Fibroblast of skin of scalp (primary cell): ENCODE results near the gene NOX5.

Source experiments
- DNase-seq: peaks from one replicate; pipeline ENCODE4 v3.0.0-alpha.2; 2013

The NOX5 gene

DNA sequence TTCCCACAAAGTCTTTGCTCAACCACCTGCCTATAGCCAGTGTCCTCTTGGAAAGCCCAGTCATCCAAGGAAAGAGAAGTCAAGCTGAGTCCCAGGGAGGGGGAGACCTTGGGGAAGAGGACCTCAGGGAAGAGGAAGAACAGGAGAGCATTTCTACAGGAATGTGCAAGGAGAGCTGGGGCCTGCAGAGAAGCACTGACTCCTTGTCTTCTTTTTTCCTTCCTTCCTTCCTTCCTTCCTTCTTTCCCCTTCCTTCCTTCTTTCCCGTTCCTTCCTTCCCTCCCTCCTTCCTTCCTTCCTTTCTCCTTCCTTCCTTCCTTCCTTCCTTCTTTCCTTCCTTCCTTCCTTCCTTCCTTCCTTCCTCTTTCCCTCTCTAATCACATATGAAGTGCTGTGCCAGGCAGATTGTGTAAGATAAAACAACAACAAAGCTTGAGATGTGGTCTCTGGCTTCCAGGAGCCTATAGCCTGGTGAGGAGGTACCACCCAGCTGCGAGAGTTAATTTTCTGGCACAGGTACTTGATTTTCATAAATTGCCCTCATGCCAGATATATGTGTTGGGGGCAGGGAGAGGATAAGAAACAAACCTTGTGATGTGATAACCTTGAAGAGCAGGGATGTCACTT, 70.0 kb downstream of the NOX5 start:
- no peak for DNase-seq

DNA sequence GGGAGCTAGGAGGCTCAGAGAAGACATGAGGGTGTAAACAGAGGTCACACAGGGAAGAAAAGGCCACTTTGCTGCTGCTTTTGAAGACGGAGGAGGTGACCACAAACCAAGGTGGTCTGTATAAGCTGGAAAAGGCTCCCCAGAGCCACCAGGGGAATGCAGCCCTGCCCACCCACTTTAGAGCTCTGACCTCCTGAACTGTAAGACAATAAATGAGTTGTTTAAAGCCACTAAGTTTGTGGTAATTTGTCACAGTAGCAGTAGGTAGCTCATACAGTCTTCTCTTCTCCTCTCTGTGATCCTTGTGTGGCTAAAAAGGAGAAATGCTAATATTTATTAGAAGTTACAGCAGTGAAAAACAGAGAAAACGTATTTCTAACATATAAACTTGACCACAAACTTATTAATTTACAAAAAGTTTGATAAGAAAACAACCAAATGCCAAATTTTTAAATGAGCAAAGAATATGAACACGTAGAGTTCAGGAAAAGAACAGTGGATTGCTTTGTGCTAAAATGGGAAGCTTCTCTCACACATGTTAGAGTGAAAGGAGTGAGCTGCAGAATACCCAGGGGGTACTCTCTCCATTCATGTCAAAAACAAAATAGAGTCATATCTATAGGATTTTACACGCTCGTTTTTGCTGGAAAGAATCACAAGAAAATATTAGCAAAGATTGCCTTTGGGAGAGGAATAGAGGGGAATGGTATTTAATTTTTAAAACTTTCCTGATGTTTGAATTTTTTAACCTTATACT, 71.0 kb downstream of the NOX5 start:
- no peak for DNase-seq

DNA sequence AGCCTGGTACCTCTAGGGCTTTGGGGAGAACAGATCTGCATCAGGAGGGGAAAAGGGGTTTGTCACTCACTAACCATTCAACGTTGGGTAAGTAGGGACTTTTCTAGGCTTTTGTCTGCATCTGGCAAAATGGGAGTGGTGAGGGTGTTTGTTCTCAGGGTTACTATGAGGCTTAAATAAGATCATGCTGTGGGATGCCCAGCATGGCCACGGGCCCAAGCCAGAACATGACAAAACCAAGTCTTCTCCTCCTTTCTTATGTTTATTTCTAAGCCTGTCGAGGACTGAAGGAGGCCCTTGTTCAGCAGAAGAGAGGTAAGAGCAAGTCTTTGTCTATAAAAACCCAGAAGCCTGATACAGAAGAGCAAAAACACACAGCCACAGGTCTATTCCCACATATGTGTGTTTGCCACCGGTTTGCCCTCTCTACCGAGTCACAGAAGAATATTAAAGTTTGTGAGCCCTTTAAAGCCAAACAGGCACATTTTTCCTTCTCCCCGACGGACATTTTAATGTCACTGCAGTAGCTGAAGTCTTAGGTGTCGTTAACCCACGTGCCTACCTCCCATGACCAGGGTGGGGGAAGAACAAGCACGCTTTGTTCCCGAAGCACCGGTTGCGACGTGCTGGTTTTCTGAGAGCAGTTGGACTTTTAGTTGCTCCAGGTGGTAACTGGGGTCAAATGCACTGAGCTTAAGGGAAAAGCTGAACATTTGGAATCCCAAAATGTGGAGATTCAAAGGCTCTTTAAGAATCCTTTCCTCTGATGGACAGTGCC, 72.1 kb downstream of the NOX5 start:
- DNase-seq = no peak

DNA sequence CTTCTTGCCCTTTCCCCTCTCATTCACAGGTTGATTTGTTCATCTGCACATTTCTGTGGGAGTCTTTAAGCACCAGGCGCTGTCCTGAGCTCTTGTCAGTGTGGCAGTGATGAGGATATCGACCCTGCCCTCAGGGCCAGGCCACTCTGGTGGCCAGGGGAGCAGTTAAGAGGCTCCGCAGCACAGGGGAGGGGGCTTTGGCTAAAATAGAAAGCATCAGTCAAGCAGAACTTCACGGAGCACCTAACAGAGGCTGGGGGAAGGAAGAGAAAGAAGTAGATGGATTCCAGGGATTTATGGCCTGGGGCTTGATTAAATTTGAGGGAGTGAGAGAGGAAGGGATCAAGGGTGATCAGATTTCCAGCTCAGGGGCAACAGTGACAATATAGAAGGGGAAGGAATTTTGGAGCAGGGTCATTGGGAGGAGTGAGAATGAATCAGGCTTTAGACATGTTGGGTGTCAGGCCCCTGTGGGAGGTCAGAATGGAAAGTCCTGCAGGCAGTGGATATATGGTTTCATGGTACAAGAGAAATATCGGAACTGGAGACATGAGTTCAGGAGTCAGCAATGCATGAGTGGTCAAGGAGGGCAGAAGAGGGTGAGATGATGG, 73.0 kb downstream of the NOX5 start:
- no peak for DNase-seq

DNA sequence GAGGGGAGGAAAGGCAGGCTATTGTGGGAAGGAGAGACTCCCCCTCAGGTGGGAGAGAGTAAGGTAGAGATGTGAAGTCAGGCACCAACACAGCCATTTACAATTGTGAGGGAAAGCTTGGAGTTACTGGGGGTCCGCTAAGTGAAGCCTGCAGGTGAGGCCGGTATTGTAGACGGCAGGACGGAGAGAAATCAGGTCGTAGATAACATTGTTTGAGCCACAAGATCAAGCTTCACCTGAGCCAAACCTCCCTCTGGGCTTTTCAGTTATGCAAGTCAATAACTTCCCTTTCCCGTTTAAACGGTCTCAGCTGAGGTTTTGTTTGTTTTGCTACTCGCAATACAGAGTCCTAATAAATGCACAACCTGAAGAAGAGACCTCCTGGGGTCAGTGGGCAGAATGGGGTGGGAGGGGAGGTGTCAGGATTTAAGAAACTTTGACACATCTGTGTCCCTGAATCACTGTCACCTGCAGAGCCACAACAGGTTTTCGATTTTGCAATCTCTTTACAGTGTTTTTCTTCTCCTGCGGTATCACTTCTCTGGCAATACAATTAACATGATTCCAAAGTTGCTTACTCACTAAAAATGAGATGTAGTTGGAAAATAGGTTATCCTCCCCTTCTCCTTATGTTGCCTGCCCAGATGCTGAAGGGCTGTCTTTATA, 73.9 kb downstream of the NOX5 start:
- DNase-seq = no peak

DNA sequence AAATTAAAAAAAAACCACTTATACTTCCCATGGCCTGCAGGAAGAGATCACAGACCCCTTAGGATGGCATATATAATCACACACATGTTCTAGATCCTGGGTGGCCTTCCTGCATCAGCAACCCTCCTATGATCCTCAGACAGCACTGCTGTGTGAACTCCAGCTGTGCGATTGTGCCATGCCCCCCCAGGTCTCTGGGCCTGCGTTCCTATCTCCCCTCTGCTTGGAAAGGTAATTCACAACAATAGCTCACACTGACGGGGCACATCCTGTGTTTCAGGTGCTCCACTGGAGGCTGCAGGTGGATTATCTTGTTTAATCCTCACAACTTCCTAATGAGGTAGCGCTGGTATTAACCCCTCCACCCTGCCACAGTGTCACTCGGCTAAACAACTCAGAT, 74.8 kb downstream of the NOX5 start:
- DNase-seq = no peak

DNA sequence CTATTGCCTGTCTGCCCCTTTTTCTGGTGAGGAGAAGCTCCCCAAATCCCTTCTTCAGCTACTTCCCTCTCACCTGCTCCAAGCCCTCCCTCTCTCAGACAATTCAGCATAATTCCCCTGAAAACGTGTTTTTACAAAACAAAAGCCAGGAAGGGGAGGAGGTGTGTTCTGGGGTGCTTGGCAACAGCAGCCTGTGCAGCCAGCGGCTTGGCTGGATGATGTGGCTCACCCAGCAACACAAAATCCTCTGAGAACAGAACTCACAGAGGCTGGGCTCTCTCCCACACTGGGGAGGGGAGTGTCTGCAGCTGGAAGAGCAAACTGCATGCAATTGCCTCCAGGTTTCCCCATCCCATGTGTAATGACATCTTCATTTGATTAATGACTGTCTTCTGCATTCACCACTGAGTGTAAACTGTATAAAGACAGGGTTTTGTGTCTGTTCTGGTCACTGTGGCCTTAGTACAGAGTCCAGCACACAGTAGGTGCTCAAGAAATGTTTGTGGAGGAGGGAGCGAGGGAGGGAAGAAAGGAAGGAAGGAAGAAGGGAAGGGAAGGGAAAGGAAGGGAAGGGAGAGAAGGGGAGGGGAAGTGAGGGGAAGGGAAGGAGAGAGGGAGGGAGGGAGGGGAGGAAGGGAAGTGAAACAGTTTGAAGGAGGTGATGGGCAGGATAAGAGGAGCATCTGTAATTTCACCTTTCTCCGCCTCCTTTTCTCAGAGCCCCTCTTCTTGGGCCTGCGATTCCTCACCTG, 75.9 kb downstream of the NOX5 start:
- DNase-seq = peak; percentile 30

DNA sequence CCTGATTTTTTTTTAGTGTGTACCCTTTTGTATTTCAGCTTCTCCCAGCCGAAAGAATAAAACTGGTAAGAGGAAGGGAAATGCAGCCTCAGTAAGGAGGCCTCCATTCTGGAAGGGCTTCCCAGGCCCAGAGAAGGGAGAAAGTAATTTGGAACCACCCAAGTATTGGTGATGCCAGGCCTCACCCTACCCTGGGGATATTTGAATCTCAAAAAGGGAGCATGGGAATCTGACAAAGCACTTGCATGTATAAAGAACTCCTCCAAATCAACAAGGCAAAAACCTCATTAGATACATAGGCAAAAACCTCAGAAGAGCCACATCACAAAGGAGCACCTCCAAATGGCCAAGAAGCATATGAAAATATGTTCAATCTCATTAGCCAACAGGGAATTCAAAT, 77.2 kb downstream of the NOX5 start:
- DNase-seq = no peak

DNA sequence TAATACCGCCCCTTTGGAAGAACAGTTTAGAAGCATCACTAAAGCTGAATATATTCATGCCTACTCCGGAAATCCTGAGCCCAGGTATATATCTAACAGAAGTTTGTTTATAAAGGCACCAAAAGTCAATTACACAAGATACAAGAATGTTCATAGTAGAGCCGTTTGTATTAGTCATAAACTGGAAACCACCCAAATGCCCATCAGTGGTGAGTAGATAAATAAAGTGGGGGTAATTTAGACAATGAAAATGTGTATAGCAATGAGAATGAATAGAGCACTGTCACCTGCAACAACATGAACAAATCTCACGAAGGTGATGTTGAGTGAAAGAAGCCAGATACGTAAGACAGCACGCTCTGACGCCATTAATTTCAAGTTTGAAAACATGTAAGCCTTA, 77.7 kb downstream of the NOX5 start:
- peak; percentile 33 for DNase-seq

DNA sequence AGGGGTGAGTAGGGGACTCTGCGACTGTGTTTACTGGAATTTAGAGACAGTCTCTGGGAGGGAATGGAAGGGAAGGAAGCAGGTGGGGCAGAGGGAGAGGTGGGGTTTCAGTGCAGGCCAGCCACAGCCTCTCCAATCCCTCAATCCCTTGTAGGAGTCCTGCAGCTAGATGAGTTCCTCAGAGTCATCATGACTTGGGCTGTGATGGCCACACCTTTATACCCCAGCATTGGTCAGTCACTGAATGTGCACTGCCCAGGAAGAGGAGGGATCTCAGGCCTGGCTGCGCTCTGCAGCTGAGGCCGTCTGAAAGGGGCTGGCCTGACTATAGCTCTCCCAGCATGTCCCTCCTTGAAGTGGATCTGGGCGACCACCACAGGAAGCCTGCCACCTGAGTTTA, 78.6 kb downstream of the NOX5 start:
- no peak for DNase-seq

DNA sequence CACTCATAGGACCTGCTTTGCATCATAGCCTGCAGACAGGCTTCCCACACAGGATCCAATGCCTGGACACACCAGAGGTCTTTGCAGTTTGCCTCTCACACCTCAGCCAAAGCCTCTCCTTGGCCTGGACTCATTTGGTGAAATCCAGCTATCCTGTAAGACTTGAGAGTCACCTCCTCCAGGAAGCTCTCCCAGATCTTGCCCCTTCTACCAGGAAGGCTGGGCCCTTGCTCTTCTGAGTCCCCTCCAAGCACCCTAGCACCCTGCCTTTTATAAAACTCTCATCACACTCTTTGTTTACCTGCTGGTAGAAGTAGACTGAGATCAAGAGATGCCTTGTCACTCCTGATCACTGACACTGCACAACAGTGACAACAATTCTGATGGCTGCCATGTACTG, 79.1 kb downstream of the NOX5 start:
- DNase-seq = no peak

DNA sequence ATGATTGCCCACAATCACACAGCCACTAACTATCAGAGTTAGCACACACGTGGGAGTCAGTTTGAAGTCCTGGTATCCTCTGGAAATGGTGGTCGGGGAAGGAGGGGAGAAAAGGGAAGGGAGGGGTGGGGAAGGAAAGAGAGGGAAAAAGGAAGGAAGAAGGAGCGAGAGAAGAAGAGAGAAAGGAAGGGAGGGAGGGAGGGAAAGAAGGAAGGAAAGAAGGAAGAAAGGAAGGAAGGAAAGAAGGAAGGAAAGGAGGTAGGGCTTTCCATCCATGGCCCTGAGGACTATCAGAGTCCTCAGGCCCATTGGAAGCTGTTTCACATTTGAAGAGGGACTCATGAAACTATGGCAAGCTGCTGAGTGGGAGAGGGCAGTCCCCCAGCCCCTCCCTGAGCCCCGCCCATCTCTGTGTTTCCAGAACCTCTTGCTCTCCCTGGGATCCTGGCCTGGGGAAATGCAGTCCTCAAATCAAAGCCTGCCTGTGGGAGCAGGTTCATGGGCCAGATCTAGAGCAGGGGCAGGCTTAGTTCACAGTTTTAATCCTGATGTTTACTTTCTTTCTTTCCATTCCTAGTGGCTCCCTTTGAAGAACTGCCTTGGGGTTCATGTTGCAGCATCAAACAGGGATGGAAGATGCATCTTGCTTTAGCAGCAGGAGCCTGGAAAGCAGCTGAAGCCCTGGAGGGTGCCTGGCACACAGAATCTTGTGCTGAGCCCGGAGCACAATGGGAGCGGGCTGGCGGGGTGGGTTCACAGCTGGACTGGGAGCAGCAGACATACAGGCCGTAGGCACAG, 79.8 kb downstream of the NOX5 start:
- DNase-seq = no peak

DNA sequence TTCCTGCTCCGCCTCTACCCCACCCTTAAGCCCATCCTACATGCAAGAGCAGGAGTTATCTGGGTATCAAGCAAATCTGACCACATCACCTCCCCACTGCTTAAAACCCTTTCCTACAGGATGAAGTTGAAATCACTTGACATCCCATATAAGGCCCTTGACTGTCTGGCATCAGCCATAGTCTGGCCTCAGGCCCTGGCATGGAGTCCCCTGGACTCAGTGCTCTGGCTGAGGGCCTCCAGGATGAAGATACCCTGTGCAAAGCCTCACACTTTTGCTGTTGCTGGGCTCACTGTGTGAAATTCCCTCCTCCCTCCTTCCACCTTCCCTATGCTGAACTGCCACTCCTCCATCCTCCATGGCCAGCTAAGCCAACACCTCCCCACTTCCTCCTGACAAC, 80.8 kb downstream of the NOX5 start:
- no peak for DNase-seq

DNA sequence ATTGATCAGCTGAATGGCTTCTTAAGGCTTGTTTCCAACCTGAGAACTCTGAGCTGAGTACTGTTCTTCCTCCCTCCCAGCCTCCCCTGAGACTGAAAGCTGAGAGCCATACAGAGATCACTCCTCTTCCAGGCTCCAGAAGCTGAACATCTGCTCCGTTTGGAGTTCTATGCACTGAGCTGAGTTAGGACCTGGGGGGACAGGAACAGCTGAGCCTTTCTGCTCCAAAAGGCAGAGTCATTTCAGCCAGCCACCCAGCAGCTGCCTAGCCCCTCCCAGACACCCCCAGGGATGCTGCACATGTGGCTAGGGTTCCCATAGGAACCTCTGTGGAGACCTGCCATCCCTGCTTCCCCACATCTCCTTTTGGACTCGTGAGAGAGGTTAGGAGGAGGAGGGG, 81.7 kb downstream of the NOX5 start:
- no peak for DNase-seq

DNA sequence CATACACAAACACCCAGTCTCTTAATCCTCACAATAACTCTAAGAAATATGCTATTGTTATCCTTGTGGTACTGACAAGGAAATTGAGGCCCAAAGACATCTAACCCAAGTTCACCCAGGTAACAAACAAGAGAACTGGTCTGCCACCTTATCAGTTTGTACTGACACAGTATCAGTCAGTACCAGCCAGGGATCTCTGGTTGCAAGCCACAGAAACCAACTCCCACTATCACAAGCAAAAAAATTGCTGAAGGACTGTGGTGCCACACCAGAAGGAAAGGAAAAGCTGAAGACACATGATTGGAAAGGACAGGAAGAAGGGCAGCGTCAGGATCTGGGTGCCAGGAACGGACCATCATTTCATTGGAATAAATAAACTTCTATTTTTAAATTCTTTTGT, 82.1 kb downstream of the NOX5 start:
- DNase-seq = no peak

DNA sequence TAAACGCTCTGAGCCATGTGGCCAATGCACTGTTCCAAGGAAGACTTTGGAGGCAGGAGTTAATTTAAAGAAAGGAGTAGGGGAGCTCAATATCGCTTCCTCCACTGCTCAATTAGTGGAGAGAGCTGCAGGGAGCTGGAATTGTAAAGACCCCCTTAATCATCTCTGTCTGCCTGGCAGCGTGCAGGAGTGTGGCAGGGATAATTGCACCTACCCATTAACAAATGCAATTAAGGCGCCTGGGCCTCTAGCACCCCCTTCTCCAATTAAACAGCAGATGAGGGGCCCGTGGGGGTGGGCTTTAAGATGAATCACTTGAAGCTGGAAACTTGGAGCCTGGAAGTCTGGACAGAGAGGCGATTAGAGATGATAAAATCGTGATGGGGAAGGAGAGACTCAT, 84.3 kb downstream of the NOX5 start:
- DNase-seq = no peak

DNA sequence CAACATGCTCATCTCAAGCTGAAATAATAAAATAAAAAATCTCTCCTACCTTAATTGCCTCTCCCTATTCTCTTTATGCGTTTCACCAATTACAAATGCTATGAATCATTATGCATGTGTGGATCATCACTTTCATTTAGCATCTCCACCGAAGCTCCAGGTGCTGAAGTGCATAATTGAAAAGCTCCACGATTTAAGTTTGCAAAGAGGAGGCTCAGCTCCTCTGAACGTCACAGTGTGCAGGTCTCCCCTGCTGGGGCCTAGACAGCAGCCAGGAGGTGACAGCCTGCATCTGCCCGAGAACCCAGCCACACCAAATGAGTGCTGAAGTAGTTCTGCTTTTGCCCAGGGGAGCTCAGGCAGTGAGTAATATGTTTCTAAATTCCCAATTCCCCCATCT, 85.4 kb downstream of the NOX5 start:
- DNase-seq = no peak

DNA sequence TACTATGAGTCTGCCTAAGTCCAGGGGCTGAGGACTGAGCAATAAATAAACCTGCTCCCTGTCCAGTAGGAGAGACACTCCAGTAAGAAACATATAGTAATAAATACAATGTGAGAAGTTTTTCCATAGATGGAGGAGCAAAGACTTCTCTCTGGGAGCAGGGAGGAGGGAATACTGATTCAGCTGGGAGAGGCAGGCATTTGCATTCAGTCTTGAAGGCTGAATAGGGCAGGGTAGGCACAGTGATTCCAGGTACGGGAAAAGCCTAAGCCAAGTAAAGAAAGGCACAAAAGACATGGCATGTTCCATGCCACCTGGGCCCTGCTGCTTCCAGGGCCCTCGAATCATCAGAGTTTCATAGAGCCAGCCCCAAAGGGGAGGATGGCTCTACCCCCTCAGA, 86.3 kb downstream of the NOX5 start:
- DNase-seq = no peak

DNA sequence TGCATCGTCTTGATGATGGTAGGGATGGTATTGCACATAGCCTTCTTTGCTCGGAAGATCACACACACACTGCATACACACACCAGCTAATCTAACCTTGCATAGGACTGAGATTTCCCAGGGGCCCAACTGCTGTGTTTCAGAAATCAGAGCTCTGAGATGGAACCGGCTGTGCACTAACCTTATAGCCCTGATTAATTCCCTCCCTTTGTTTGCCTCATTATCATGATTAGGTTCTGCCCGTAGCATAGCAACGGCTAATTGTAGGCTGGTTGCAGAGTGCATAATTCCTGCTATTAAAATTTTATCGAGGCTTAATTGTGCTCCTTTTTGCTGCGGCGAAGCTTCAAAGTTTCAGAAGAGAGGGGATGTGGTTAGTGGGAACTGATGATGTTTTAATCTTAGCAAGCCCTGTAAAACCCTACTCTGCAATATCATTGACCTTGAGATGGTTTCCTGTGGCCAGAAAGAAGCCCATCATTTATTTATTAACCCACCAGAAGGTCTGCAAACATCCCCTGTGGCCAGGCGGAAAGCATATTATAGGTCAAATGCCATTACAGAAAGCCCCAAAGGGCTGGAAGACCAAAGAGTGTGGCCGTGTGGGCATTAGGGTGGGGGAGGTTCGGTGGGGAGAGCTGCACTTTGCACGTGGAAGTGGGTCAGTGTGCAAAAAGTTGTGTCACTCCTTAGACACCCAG, 89.7 kb downstream of the NOX5 start:
- DNase-seq = no peak

DNA sequence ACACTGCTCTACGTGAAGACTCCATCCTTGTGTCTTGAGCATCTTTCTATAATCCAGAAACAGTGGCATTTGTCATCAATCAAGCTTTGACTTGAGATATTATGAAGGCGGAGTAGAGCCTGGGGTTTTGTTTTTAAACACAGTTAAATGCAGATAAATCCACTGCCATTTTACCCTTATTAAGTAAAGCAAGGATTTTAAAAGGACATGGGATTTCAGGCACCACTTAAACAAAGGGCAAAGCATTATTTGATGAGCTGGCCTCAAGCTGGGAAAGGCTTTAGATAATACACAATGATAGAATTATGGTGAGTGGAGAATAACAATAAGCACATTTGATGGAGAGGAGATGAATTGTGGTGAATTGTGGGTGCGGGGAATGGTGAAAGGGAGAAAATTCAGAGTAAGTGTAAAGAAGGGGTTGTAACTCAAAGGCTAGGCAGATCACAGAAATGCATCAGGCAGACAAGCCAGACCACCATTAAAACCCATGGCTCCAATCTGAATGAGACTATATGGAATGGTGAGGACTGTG, 91.0 kb downstream of the NOX5 start:
- DNase-seq = no peak
